NCI-H1694 (cell line): ENCODE results near the gene DEFB126.
"Not testable (repeated sequence)": the region's sequence is repeated elsewhere in the genome, so short reads cannot be mapped to it uniquely, and the experiment has no call there.

Source experiments
- DNase-seq: peaks from one replicate; lab custom pipeline; 2025; lab: John Stamatoyannopoulos, UW

Gene DEFB126, protein sequence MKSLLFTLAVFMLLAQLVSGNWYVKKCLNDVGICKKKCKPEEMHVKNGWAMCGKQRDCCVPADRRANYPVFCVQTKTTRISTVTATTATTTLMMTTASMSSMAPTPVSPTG

DNA sequence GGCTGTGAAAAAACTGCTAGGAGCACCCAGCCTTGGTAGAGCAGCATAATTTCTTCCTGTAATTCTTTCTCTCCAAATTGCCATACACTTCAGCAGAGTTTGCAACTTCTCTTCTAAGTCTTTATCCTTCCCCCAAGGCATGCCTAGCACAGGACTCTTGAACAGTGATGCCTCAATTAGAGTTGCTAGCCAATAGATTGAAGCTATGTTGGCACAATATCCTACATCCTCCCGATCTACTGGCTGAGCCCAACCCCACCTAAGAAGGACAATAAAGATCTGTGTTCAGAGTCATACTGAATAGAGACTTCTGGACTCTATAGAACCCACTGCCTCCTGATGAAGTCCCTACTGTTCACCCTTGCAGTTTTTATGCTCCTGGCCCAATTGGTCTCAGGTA is at the start of gene DEFB126:
TSS of gene DEFB126 (plus strand) at position 301 of the 400 bp plus-strand sequence. CDS start at position 340, 39 bp downstream.
- no peak for DNase-seq

DNA sequence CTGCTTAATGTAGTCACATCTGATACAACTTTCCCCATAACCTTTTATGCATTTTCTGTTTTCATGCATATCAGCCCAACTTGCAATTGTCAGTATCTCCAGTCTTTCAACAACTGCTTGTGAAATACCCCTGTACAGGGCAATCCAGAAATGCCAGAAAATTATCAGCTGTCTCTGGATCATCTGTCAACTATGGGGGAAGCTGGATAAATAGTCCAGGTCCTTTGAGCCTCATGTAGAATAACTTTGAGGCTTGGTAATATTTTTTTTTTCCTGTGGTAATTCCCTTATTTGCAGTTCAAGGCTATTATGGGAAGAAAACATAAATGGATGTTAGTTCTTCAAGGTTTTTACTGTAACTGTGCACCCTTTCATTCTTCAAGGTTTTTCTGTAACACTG is 48.7 kb upstream of the DEFB126 start:
- no peak for DNase-seq

DNA sequence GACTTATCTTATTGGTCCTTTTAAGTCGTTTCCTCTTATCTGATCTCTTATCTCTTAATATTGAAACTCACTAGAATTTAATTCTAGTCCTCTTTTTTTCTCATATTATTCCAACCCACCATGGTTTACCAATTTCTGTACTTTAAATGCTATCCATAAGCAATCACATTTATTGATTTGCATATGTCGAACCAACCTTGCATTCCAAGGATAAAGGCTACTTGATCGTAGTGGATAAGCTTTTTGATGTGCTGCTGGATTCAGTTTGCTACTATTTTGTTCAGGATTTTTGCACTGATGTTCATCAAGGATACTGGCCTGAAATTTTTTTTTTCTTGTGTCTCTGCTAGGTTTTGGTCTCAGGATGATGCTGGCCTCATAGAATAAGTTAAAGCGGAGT is 47.2 kb upstream of the DEFB126 start:
- DNase-seq, result no peak

DNA sequence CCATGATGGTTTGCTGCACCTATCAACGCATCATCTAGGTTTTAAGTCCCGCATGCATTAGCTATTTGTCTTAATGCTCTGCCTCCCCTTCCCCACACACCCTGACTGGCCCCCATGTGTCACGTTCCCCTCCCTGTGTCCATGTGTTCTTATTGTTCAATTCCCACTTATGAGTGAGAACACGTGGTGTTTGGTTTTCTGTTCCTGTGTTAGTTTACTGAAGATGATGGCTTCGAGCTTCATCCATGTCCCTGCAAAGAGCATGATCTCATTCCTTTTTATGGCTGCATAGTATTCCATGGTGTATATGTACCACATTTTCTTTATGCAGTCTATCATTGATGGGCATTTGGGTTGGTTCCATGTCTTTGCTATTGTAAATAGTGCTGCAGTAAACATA is 44.7 kb upstream of the DEFB126 start:
- not testable (repeated sequence) for DNase-seq

DNA sequence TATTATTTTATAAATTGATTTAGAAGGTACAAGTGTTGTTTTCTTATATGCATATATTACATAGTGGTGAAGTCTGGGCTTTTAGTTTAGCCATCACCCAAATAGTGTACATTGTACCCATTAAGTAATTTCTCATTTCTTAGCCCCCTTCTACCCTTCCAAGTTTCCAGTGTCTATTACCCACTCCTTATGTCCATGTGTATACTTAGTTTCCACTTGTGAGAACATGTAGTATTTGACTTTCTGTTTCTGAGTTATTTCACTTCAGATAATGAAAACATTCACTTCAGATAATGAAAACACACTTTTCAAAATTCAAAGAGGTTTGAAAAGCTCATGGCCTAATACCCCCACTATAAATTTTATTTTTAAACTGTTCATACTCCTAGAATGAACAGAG is 40.4 kb upstream of the DEFB126 start:
- DNase-seq, result no peak

DNA sequence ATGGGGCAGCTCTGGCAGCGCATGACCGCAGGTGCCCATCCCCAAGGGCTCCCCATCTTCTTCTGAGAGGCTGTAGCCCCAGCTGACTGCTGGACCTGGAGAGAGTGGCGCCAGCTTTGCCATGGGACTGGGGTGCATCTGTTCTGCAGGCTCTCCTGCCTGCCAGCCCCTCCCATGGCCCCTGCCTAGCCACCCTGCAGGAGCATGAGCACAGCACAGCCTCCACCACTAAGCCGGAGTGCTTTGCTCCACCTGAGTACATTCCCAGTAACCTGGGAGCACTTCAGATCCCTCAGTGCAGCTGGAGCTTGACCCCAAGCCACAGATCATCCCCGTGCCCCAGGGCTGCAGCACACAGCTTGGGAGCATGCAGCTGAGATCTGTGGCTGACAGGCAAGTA is 38.9 kb upstream of the DEFB126 start:
- no peak for DNase-seq

DNA sequence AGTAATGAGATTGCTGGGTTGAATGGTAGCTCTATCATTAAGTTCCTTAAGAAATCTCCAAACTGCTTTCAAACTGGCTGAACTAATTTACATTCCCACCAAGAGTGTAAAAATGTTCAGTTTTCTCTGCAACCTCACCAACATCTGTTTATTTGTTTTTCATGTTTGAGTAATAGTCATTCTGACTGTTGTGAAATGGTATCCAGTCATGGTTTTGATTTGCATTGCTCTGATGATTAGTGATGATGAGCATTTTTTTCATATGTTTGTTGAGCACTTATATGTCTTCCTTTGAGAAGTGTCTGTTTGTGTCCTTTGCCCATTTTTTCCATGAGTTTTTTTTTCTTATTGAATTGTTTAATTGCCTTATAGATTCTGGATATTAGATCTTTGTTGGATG is 30.0 kb upstream of the DEFB126 start:
- no peak for DNase-seq

DNA sequence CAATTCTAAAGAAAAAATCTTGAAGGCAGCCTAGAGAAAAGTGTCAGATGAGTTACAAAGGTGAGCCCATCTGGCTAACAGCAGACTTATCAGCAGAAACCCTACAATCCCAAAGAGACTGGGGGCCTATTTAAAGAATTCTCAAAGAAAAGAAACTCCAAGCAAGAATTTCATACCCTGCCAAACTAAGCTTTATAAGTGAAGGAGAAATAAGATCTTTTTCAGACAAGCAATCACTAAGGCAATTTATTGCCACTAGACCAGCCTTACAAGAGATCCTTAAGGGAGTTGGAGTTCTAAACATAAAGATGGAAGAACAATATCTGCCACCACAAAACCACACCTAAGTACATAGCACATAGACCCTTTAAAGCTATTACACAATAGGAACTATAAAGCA is 24.9 kb upstream of the DEFB126 start:
- DNase-seq, result no peak

DNA sequence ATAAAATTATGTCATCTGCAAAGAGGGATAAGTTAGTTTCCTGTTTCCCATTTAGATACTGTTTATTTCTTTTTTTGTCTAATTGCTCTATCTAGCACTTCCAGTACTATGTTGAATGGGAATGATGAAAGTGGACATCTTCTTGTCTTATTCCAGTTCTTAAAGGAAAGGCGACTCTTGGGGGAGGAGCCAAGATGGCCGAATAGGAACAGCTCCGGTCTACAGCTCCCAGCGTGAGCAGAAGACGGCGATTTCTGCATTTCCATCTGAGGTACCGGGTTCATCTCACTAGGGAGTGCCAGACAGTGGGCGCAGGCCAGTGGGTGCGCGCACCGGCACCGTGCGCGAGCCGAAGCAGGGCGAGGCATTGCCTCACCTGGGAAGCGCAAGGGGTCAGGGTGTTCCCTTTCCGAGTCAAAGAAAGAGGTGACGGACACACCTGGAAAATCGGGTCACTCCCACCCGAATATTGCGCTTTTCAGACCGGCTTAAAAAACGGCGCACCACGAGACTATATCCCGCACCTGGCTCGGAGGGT is 12.5 kb upstream of the DEFB126 start:
- DNase-seq, result not testable (repeated sequence)

DNA sequence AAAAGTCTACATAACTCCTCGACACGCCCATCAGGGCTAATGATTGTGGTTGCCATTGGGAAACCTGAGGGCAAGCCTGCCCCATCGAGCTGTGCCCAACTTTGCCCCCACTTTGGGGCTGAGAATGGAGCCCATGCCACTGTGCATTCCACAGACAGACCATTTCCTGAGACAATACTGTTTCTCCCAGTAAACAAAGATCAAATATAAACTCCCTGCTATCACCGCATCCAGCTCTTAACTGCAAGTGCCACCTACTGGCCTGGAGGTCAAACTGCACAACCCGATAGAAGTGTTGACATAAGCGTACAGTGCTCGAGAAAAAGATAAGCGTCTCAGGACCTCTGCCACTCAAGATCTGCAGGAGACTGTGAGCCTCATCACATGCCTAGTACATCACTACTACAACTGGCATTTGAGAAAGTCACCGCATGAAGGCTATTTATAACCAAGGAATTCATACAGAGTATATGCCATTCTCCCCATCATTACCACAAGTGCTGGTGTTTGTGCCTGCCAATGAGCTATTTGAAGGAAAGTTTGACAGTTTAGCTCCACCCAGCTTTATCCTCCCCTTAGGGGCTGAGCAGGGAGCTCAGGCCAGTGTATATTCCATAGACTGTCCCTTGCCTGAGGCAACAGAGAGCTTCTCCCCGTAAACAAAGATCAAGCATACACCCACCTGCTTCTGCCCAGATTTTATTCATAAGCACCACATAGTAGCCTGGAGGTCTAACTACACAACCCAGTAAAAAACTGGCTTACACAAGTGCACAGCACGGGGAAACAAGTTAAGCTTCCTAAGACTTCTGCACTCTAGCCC is 4.5 kb upstream of the DEFB126 start:
- DNase-seq, result peak; percentile 14

DNA sequence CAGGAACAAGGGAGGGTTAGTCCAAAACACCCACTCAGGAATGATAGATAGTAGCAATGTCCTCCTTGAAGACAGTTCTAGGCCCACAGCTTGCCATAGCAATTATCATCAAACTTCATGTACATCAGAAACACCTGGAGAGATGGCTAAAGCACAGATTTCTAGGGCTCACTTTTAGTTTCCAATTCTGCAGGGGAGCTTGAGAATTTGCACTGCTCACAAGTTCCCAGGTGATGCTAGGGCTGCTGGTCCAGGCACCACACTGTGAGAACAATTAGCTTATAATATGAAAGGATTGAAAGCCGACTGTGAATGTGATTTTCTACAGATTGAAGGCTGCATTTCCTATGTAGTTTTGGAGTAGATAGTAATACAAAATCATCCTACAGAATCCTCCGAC is 3.5 kb downstream of the DEFB126 start:
- no peak for DNase-seq

DNA sequence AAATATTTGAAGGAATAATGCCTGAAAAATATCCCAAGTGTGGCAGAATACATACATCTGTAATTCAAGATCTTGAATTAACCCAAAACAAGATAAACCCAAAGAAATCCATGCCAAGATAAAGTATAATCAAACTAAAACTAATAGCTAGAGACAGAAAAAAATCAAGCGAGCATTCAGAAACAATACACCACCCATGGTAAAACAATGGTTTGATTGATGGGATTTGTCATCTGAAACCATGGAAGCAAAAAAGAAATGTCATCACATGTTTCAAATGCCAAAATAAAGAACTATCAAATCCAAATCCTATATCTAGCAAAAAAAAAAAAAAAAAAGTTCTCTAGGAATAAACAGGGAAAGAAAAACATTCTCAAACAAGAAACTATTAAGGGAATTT is 9.7 kb downstream of the DEFB126 start:
- no peak for DNase-seq

DNA sequence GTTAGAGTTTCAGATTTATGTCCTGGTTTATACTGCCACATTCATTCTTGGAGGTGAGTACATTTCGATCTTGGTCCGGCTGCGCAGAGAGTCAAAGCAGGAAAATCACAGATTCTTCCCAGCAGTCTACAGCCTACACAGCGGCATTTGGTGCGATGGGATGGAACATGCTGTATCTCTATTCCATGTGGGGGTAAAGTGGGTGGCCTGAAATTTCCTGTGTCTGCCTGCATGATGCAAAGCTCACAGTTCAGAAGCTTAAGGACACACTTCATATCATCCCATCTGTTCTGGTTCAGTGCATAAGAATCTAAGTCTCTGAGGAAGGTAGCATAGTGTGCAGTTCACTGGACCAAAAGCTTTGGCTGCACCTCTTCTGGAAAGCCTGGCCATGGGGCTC is 14.8 kb downstream of the DEFB126 start, which contains the start of gene DEFB127:
TSS of gene DEFB127 (plus strand) at position 301 of the 400 bp plus-strand sequence. CDS start at position 392, 91 bp downstream.
- DNase-seq, result no peak

DNA sequence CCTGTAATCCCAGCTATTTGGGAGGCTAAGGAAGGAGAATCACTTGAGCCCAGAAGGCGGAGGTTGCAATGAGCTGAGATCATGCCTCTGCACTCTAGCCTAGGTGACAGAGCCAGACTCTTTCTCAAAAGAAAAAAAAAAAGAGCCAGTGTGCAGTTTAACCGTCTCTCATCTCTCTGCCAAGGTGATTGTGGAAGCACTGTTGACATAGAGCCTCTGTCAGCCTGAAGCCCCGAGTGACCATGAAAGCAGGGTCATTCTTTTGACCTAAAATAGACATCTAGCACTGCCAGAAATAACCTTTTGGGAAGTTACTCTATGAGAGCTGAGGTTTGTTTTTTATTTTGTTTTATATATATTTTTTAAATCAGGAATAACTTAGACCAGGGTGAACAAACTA is 22.2 kb downstream of the DEFB126 start:
- DNase-seq, result no peak

DNA sequence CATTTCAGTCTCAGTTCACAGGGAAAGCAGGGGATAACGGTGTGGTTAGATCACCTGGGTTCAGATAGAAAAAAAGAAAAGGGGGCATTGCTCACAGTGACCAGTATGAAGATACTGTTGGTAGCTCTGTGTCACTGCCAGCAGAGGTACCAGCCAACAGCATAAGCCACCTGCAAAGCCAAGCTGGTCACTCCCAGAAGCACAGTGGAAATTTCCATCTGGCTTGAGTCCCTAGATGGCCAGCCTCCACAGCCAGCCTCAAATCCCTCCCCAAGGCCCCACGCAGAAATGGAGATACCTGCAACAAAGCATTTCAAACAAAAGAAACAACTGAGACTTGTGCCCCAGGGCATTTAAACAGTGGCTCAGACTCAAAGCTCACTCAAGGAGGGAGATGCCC is 26.5 kb downstream of the DEFB126 start:
- no peak for DNase-seq

DNA sequence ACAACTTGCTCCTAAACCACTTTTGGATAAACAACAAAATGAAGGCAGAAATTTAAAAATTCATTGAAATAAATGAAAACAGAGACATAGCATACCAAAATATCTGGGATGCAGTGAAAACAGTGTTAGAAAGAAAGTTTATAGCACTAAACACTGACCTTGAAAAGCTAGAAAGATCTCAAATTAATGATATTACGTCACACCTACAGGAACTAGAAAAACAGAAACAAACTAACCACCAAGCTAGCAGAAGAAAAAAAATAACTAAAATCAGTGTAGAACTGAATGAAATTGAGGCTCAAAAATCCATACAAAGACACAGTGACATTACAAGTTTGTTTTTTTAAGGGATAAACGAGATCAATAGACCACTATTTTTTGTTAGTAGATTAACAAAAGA is 41.9 kb downstream of the DEFB126 start:
- DNase-seq, result no peak

DNA sequence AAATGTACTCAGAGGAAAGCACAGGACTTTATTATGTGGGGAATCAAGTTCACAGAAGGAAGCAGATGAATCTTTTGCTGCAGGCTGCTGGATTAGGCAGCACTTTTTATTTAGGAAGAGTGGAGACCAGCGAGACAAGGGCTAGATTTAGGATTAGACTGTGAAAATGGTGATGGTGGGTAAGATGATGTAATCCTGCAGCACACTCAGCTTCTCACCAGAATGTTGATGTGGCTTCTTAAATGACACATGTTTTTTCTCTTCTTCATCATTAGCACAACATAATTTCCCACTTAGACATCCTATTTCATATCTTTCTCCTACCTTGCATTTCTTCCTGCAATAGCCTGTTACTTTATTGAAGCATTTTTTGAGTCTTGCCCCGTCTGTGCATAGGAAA is 45.3 kb downstream of the DEFB126 start:
- DNase-seq, result no peak

DNA sequence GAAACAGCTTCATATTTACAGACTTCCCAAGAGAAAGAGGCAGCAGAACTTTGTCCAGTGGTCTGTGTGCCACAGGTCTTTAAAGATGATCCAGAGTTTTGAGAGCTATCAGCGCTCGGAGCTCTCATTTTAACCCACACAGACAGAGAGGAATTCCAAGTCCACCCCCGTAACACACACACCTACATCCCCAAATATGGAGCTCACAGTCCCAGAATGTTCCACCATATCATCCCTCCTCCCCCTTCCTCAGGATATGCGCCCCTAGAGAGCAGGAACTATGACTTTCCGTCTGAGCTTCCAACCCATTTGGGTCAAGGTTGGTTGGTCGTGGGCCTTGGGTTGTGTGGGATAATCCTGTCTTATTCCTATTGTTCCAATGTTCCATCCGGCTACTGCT is 47.2 kb downstream of the DEFB126 start, which contains the start of gene DEFB128:
TSS of gene DEFB128 (minus strand) at position 101 of the 400 bp plus-strand sequence. CDS start at position 13, 88 bp downstream.
- DNase-seq, result no peak
